Stomach (tissue), 9 donors: ENCODE measurements around the gene WNT11. TPM values are rescaled to one million over a fixed set of nuclear protein-coding genes. Genes with fewer than 3 reads are reported as not detected.

Experiments used
- DNase-seq, 2 donors: peaks; one replicate each; pipeline versions ENCODE4 v3.0.0 to v3.0.0-alpha.2; 2013 to 2019
- H3K27ac ChIP-seq, 5 donors: fragments of 200-600 bp in 4 of 5; sonication (generic) in 4 of 5; one replicate each; pipeline ENCODE4 v1.5.1; 2013 to 2019; ENCODE audit warnings: mild to moderate bottlenecking in 1 of 5, moderate library complexity in 1 of 5
- H3K27me3 ChIP-seq, 3 donors: fragments of 200-600 bp; sonication (generic); one replicate each; pipeline ENCODE4 v1.5.1; 2017 to 2019; ENCODE audit warnings: mixed run types in 1 of 3
- H3K36me3 ChIP-seq, 4 donors: fragments of 200-600 bp; sonication (generic); 1 replicate in 3 of 4; 2 replicates in 1 of 4; pipeline ENCODE4 v1.5.1; 2016 to 2019
- H3K4me1 ChIP-seq, 4 donors: fragments of 200-600 bp; sonication (generic); one replicate each; pipeline ENCODE4 v1.5.1; 2016 to 2019
- H3K4me3 ChIP-seq, 4 donors: fragments of 200-600 bp; sonication (generic) in 3 of 4; one replicate each; pipeline ENCODE4 v1.5.1; 2016 to 2019; ENCODE audit warnings: mild to moderate bottlenecking in 1 of 4
- H3K9me3 ChIP-seq, 4 donors: fragments of 200-600 bp; sonication (generic); one replicate each; pipeline ENCODE4 v1.5.1; 2016 to 2019
- EP300 ChIP-seq: sonication (generic); formaldehyde crosslinking; IDR thresholded peaks from one replicate; pipeline ENCODE4 v1.6.1; 2017; ENCODE audit warnings: antibody characterized with exemption
- POLR2A ChIP-seq, 4 donors: fragments of 450-650 bp; IDR thresholded peaks; one replicate each; pipeline ENCODE4 v1.6.1; 2016; ENCODE audit warnings: antibody characterized with exemption in 4 of 4, control low read depth in 2 of 4, mild to moderate bottlenecking in 1 of 4, moderate library complexity in 1 of 4
- POLR2AphosphoS5 ChIP-seq, 3 donors: sonication (generic); formaldehyde crosslinking; IDR thresholded peaks; one replicate each; pipeline ENCODE4 v1.6.1; 2016; ENCODE audit warnings: antibody characterized with exemption in 3 of 3
- WGBS, 5 donors: extraction: QIAGEN DNeasy Blood & Tissue Kit in 3 of 5; methylation state at CpG; one replicate each; pipeline versions ENCODE4 v1.1.5 to v1.1.7; 2013 to 2018; 5-methylcytosine and 5-hydroxymethylcytosine counted together
- intact Hi-C: fragments of 100-400 bp; cut with DNase I; formaldehyde crosslinking; loops from one replicate; pipeline ENCODE4 v1.15.1; 2023; ENCODE audit warnings: low total_unique reads
- polyA plus RNA-seq, 3 donors: library from polyadenylated mRNA; stranded (reverse); fragments of 200-250 nt; gene quantifications; one replicate each; pipeline ENCODE4 v1.2.3, GENCODE V29; 2013
- total RNA-seq, 5 donors: library from RNA; depleted of rRNA; stranded (reverse); fragments of >200 nt; gene quantifications; one replicate each; pipeline versions ENCODE4 v1.1.0 to v1.2.3, GENCODE V29; 2014 to 2016
- TF ChIP-seq, protein P1 (sequence below), 7 experiments: fragments of 450-650 bp in 4 of 7; fragments of 200-600 bp in 3 of 7; sonication (generic) in 3 of 7; IDR thresholded peaks; one replicate each; pipeline ENCODE4 v1.5.1; 2016 to 2019; ENCODE audit warnings: antibody characterized with exemption in 7 of 7, control low read depth in 2 of 7, mild to moderate bottlenecking in 1 of 7
- donor health status: healthy with polysubstance abuse.
- donor health status: Bipolar disorder and iron deficiency.
- donor health status: healthy.

The WNT11 gene
- total and polyA plus RNA-seq, 8 donors, result 0.12 to 96.7 (median 1.3) TPM; not detected in 2

DNA sequence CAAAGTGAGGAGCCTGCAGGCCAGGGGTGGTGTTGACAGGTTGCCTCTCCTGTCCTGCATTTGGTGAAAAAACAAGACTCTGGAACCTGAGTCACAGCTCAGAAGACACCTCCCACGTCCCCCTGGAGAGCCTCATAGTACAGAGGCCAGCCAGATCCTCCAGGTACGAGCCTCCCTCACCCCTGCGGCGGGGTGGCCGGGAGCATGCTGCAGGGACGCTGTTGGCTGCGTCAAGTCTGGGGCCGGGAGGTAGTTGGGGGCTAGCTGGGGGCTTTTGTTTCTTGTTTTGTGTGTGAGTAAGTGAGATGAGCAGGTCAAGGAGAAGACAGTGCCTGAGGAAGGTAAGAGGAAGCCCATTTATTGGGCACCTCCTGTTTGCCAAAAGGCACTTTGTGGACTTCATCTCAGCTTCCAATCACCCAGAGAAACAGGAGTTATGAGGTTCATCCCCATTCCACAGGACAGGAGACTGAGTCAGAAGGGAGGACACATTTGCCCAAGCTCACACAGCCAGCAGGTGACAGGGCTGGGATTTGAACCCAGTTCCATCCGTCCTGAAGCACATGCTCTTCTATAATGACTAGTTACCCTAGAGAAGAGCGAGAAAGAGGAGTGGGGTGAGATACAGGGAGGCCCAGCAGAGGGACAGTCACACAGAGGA is 18.3 kb upstream of the WNT11 start:
- intact Hi-C loops, result no loop called here
- DNase-seq, result no peak
- no peaks in the 10 kb centered on the region for H3K27me3 ChIP-seq
- TF ChIP-seq EP300 (no peak), POLR2AphosphoS5 (IDR thresholded peaks at IDR 0.05) (no peak), POLR2A (IDR thresholded peaks at IDR 0.05) (no peak)
- TF ChIP-seq, protein P1, sequence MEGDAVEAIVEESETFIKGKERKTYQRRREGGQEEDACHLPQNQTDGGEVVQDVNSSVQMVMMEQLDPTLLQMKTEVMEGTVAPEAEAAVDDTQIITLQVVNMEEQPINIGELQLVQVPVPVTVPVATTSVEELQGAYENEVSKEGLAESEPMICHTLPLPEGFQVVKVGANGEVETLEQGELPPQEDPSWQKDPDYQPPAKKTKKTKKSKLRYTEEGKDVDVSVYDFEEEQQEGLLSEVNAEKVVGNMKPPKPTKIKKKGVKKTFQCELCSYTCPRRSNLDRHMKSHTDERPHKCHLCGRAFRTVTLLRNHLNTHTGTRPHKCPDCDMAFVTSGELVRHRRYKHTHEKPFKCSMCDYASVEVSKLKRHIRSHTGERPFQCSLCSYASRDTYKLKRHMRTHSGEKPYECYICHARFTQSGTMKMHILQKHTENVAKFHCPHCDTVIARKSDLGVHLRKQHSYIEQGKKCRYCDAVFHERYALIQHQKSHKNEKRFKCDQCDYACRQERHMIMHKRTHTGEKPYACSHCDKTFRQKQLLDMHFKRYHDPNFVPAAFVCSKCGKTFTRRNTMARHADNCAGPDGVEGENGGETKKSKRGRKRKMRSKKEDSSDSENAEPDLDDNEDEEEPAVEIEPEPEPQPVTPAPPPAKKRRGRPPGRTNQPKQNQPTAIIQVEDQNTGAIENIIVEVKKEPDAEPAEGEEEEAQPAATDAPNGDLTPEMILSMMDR (IDR thresholded peaks at IDR 0.05), result no peak
- no peaks in the 10 kb centered on the region for H3K9me3 ChIP-seq
- no peaks in the 10 kb centered on the region for H3K36me3 ChIP-seq
- no peak overlapping the region for H3K4me3 ChIP-seq
- H3K27ac ChIP-seq, result no peak overlapping the region
- WGBS, 5 donors, result 84 to 92% (median 87%) methylated on average over 9 to 10 of the region's 10 CpGs
- no peaks in the 10 kb centered on the region for H3K4me1 ChIP-seq

DNA sequence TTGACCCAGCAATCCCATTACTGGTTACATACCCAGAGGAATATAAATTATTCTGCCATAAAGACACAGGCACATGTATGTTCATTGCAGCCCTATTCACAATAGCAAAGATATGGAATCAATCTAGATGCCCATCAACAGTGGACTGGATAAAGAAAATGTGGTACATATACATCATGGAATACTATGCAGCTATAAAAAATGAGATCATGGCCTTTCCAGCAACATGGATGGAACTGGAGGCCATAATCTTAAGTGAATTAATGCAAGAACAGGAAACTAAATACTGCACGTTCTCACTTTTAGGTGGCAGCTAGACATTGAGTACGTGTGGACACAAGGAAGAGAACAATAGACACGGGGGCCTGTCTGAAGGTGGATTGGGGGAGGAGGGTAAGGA is 15.1 kb upstream of the WNT11 start:
- H3K4me1 ChIP-seq, result no peaks in the 10 kb centered on the region
- DNase-seq, result no peak
- WGBS, 5 donors, result 76 to 90% (median 83%) methylated on average over 3 of the region's 3 CpGs
- no peaks in the 10 kb centered on the region for H3K36me3 ChIP-seq
- no peaks in the 10 kb centered on the region for H3K27me3 ChIP-seq
- no peak overlapping the region for H3K4me3 ChIP-seq
- H3K27ac ChIP-seq, result no peak overlapping the region
- intact Hi-C loops, result no loop called here
- TF ChIP-seq POLR2AphosphoS5 (IDR thresholded peaks at IDR 0.05) (no peak), EP300 (no peak), POLR2A (IDR thresholded peaks at IDR 0.05) (no peak)
- TF ChIP-seq, protein P1 (IDR thresholded peaks at IDR 0.05), result no peak
- H3K9me3 ChIP-seq, result no peaks in the 10 kb centered on the region

DNA sequence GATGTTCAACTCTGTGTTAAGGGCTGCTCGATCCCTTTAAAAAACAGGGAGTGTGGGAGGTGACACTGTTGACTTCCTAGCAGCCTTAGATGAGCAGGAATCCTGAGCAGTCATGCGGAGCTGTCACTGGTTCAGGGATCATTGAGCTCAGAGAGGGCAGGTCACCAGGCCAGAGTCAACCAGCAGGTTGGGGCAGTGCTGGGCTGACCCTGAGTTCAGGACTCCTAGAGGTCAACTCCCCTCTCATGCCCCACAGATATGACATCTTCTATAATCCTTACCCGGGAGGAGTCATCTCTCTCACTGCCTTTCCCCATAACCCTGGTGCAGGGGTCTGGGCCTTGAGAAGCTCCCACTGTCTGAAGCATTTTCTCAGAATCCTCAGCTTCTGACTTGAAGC is 12.9 kb upstream of the WNT11 start:
- H3K36me3 ChIP-seq, result no peaks in the 10 kb centered on the region
- no peak for DNase-seq
- no peaks in the 10 kb centered on the region for H3K9me3 ChIP-seq
- no peak for TF ChIP-seq POLR2AphosphoS5 (IDR thresholded peaks at IDR 0.05)
- H3K27me3 ChIP-seq, result no peaks in the 10 kb centered on the region
- intact Hi-C loops, result no loop called here
- no peak overlapping the region for H3K4me3 ChIP-seq
- WGBS, 5 donors, result 68 to 100% (median 85%) methylated on average over 1 to 3 of the region's 3 CpGs
- H3K27ac ChIP-seq, result no peak overlapping the region
- H3K4me1 ChIP-seq, result no peaks in the 10 kb centered on the region

DNA sequence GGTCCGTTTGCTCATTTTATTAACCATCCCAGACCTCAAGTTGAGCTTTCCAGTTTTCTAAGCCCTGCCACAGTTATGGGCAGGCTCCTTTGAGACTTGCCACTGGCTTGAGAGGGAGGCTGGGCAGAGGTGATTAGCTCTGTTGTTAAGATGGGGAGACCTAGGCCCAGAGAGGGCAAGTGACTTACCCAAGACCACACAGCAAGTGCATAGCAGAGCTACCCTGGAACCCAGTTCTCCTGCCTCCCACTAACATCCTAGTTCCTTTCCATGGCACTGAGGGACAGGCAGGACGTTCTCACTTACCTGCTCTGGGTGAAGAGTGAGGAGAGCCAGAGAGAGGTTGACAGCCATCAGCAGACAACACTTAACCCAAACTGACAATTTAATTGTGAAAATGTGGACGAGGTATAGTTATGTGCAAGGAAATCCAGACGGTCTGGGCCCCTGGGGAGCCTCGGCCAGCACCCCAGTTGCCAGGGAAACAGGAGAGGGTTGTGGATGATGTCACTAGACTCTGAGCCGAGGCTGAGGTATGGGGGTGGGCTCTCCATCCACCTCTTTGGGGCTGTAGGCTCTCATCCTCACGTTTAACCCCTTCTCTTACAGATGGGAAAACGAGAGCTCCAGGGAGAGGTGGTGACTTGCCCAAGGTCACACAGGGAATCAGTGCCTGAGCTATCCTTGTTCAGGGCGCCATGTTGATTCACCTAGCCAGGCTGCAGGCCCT is 12.3 kb upstream of the WNT11 start:
- DNase-seq, result no peak
- Histone ChIP-seq H3K9me3 (no peaks in the 10 kb centered on the region), H3K36me3 (no peaks in the 10 kb centered on the region), H3K27me3 (peaks cover 0 to 2% (median 0%) of the 10 kb centered on the region in 3 donors), H3K4me3 (no peak overlapping the region), H3K4me1 (no peaks in the 10 kb centered on the region), H3K27ac (no peak overlapping the region)
- 54 to 67% (median 60%) methylated on average over 9 of the region's 9 CpGs for WGBS, 5 donors
- TF ChIP-seq, protein P1 (IDR thresholded peaks at IDR 0.05), result no peak
- TF ChIP-seq POLR2A (IDR thresholded peaks at IDR 0.05) (no peak), EP300 (no peak), POLR2AphosphoS5 (IDR thresholded peaks at IDR 0.05) (no peak)
- intact Hi-C loops, result no loop called here
